Measurements from ENCODE around the gene DIRAS2.

DIRAS2 gene

GRCh38 chr9:90613502-90613901 lies 29.1 kb downstream of the DIRAS2 start:
- in situ Hi-C loops (cut with MboI; ENCODE audit: low sequenced_read_pairs) = no loop called here

- in situ Hi-C loops (cut with MboI; ENCODE audit: low sequenced_read_pairs) = no loop called here
Observed at GRCh38 chr9:90612957-90613356, 29.7 kb downstream of the DIRAS2 start.

- in situ Hi-C loops (cut with MboI; ENCODE audit: low sequenced_read_pairs) = no loop called here
Observed at GRCh38 chr9:90611568-90611967, 31.1 kb downstream of the DIRAS2 start.

- in situ Hi-C loops (cut with MboI; ENCODE audit: low sequenced_read_pairs) = no loop called here
Observed at GRCh38 chr9:90611121-90611520, 31.5 kb downstream of the DIRAS2 start.

- in situ Hi-C loops (cut with MboI; ENCODE audit: low sequenced_read_pairs) = no loop called here
Observed at GRCh38 chr9:90607701-90608516, 34.7 kb downstream of the DIRAS2 start.

GRCh38 chr9:90600029-90600428 lies 42.6 kb downstream of the DIRAS2 start:
- in situ Hi-C loops (cut with MboI; ENCODE audit: low sequenced_read_pairs) = no loop called here

- in situ Hi-C loops (cut with MboI; ENCODE audit: low sequenced_read_pairs) = no loop called here
Observed at GRCh38 chr9:90598191-90598590, 44.4 kb downstream of the DIRAS2 start.

GRCh38 chr9:90593646-90594045 lies 49.0 kb downstream of the DIRAS2 start:
- in situ Hi-C loops (cut with MboI; ENCODE audit: low sequenced_read_pairs) = no loop called here

GRCh38 chr9:90580576-90580975 lies 62.0 kb downstream of the DIRAS2 start:
- in situ Hi-C loops (cut with MboI; ENCODE audit: low sequenced_read_pairs) = no loop called here

GRCh38 chr9:90579181-90579580 lies 63.4 kb downstream of the DIRAS2 start:
- in situ Hi-C loops (cut with MboI; ENCODE audit: low sequenced_read_pairs) = no loop called here

GRCh38 chr9:90578126-90578815 lies 64.4 kb downstream of the DIRAS2 start:
- in situ Hi-C loops (cut with MboI; ENCODE audit: low sequenced_read_pairs) = no loop called here

GRCh38 chr9:90569511-90569910 lies 73.1 kb downstream of the DIRAS2 start:
- in situ Hi-C loops (cut with MboI; ENCODE audit: low sequenced_read_pairs) = no loop called here

- in situ Hi-C loops (cut with MboI; ENCODE audit: low sequenced_read_pairs) = no loop called here
Observed at GRCh38 chr9:90568667-90569066, 74.0 kb downstream of the DIRAS2 start.

GRCh38 chr9:90562229-90562628 lies 80.4 kb downstream of the DIRAS2 start:
- in situ Hi-C loops (cut with MboI; ENCODE audit: low sequenced_read_pairs) = no loop called here
